AG04449 (cell line): ENCODE measurements around the gene VAPA.

Source experiments
- CTCF ChIA-PET: fragments of 350-600 bp; formaldehyde crosslinking; extraction: SDS; loops from one replicate; lab custom pipeline; 2021; ENCODE audit warnings: antibody characterized with exemption; lab: Yijun Ruan, JAX
- POLR2A ChIA-PET: fragments of 400-600, 350-600 bp; formaldehyde crosslinking; extraction: SDS; loops from one replicate; lab custom pipeline; 2020; ENCODE audit warnings: antibody characterized with exemption, inconsistent platforms; lab: Yijun Ruan, JAX
- DNase-seq: peaks from one replicate; pipeline ENCODE4 v3.0.0-alpha.2; 2010; ENCODE audit warnings: low read depth, low spot score
- H3K4me3 ChIP-seq: 2 replicates; pipeline ENCODE4 v1.5.1; 2011; ENCODE audit warnings: low read depth, mild to moderate bottlenecking, control low read depth, low read length
- CTCF ChIP-seq: IDR thresholded peaks from one replicate; pipeline ENCODE4 v1.5.1; 2011; ENCODE audit warnings: mild to moderate bottlenecking, moderate library complexity, low read length, control low read depth, inconsistent platforms; ENCODE audit not compliant: insufficient read depth; ENCODE audit errors: missing control alignments

VAPA gene

DNA sequence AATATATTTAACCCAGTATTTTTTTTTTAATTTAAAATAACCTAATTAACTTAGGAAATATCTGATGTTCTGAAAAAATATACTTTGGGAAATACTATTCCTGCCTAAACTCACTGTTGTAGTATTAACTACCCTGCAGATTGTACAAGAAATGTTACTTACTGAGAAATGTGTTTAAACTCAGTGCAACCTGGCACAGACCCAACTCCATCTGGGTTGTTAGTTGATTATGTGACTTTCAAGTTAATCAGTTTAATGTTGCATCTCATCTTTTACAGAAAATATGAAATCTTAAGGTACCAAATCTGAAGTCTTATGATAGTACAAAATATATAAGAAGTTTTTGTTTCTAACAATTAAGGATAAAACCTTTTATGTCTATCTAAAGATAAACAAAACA is 27.3 kb downstream of the VAPA start:
- POLR2A ChIA-PET: no interaction called here
- no peak for DNase-seq
- H3K4me3 ChIP-seq: no peak overlapping the region
- CTCF ChIA-PET: interaction anchor here (1.6 kb wide), 1 partner anchor 10 kb away, joined by 9 read pairs; no protein-coding TSS in a partner anchor
- no peak for TF ChIP-seq CTCF

DNA sequence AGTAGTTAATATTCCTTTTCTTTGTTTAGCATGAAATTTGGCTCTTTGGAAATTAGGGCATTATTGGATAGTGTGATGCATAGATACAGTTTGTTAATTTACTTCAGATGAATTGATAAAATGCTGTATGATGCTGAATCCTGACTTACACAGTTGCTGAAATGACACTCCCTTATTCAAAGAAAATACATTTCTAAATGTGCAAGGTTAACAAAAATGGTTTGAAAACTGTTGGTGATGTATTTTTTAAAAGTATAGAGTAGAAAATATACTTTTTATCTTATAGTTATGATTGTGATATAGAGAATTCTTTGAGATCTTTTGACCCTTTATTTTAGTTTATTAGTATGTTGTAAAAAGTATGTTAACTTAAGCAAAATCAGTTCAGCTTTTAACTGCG is 27.8 kb downstream of the VAPA start:
- POLR2A ChIA-PET: interaction anchor here (0.7 kb wide), 1 partner anchor 110 kb away, joined by 3 read pairs; no protein-coding TSS in a partner anchor
- no peak for TF ChIP-seq CTCF
- H3K4me3 ChIP-seq: no peak overlapping the region
- CTCF ChIA-PET: interaction anchor here (2.9 kb wide), 1 partner anchor 10 kb away, joined by 14 read pairs; no protein-coding TSS in a partner anchor
- DNase-seq: no peak

- no peak for DNase-seq
- no peak for TF ChIP-seq CTCF
- H3K4me3 ChIP-seq: no peak overlapping the region
- ChIA-PET CTCF (interaction anchor here (1.2 to 2.9 kb wide), 2 partner anchors 8 to 260 kb away, joined by 3 to 14 read pairs; no protein-coding TSS in a partner anchor), POLR2A (interaction anchor here (0.6 kb wide), 1 partner anchor 23 kb away, joined by 3 read pairs; no protein-coding TSS in a partner anchor)
Observed at GRCh38 chr18:9943311-9943710, 29.5 kb downstream of the VAPA start.

DNA sequence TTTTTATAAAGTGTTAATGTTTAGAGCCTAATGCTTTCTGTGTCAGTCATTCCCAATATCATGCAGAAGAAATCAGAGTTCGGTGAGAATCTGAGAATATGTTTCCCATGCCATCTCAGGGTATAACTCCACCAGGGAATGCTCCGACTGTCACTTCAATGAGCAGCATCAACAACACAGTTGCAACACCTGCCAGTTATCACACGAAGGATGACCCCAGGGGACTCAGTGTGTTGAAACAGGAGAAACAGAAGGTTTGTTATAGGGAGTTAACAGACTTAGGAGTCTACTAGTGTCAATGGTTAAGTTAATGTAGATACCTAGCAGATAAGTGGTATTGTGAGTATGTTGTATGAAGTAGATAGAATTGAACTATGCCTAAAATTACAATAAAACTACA is 31.0 kb downstream of the VAPA start:
- TF ChIP-seq CTCF: no peak
- DNase-seq: no peak
- POLR2A ChIA-PET: no interaction called here
- CTCF ChIA-PET: no interaction called here
- H3K4me3 ChIP-seq: no peak overlapping the region

DNA sequence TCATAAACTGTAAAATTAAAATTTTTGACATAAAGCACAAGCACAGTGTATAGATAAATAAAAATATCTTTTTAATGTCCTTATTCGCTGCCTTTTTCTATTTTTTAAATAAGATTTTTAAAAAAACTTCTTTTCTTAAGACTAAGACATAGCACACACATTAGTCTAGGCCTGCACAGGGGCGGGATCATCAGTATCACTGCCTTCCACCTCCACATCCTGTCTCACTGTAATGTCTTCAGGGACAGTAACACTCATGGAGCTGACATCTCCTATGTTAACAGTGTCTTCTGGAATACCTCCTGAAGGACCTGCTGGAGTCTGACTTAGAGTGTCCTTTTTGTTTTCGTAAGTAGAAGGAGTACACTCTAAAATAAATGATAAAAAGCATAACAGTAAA is 33.0 kb downstream of the VAPA start:
- ChIA-PET CTCF (interaction anchor here (2.0 to 2.5 kb wide), 2 partner anchors 11 to 262 kb away, joined by 7 to 10 read pairs; no protein-coding TSS in a partner anchor), POLR2A (no interaction called here)
- no peak overlapping the region for H3K4me3 ChIP-seq
- no peak for DNase-seq
- TF ChIP-seq CTCF: no peak

- no peak overlapping the region for H3K4me3 ChIP-seq
- no peak for TF ChIP-seq CTCF
- DNase-seq: no peak
- ChIA-PET CTCF (interaction anchor here (2.0 to 2.5 kb wide), 2 partner anchors 11 to 263 kb away, joined by 7 to 10 read pairs; no protein-coding TSS in a partner anchor), POLR2A (no interaction called here)
Observed at GRCh38 chr18:9947248-9947647, 33.4 kb downstream of the VAPA start.
